ENCODE data around the gene DCD. TPM values are rescaled to one million over a fixed set of nuclear protein-coding genes. Genes with fewer than 3 reads are reported as not detected.
A peak's percentile ranks its signal among the peaks of the same experiment; 100 is the strongest.

The DCD gene
- total RNA-seq, 2 donors from 2014 or later, result not detected

DNA sequence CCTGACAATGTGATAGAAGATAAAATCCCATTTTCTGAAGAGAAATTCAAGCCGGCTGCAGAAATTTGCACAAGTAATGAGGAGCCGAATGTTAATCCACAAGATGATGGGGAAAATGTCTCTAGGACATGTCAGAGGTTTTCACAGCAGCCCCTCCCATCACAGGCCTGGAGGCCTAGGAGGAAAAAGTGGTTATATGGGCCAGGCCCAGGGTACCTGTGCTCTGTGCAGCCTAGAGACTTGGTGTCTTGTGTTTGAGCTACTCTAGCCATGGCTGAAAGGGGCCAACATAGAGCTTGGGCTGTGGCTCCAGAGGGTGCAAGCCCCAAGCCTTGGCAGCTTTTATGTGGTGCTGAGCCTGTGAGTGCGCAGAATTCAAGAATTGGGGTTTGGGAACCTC lies 20.9 kb downstream of the DCD start:
- peaks cover 10 to 13% of the 10 kb centered on the region in 2 donors for H3K36me3 Mint-ChIP-seq

DNA sequence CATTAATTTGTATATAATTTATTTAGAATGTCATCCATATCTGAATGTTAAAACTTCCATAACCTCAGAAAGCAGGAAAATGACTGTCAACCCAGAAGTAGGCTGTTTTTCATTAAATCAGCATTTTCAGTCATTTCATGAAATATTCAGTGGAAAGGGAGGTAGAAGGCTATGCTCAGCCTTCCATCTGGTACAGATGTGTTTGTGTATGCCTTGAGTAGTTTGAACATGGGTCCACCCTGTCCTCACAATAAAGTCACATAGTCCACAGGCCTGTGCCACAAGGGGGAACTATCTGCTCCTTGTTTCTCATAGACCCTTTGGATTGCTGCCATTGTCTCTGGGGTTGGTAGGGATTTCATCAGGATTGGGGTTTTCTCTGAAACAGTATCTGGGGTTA lies 22.6 kb downstream of the DCD start:
- H3K9me3 Mint-ChIP-seq, result peaks cover 4 to 13% of the 10 kb centered on the region in 2 donors
- ATAC-seq, result no peak
- no peak overlapping the region for H3K27ac Mint-ChIP-seq
- peaks cover 10 to 13% of the 10 kb centered on the region in 2 donors for H3K36me3 Mint-ChIP-seq
- no peak for DNase-seq (ENCODE audit: low spot score in 2 of 2)

More for the DNA sequence above, 20.9 kb downstream of the DCD start:
- DNase-seq (ENCODE audit: low spot score in 2 of 2), result no peak
- H3K9me3 Mint-ChIP-seq, result peaks cover 4 to 13% of the 10 kb centered on the region in 2 donors
- ATAC-seq, result no peak
- no peak overlapping the region for H3K27ac Mint-ChIP-seq

DNA sequence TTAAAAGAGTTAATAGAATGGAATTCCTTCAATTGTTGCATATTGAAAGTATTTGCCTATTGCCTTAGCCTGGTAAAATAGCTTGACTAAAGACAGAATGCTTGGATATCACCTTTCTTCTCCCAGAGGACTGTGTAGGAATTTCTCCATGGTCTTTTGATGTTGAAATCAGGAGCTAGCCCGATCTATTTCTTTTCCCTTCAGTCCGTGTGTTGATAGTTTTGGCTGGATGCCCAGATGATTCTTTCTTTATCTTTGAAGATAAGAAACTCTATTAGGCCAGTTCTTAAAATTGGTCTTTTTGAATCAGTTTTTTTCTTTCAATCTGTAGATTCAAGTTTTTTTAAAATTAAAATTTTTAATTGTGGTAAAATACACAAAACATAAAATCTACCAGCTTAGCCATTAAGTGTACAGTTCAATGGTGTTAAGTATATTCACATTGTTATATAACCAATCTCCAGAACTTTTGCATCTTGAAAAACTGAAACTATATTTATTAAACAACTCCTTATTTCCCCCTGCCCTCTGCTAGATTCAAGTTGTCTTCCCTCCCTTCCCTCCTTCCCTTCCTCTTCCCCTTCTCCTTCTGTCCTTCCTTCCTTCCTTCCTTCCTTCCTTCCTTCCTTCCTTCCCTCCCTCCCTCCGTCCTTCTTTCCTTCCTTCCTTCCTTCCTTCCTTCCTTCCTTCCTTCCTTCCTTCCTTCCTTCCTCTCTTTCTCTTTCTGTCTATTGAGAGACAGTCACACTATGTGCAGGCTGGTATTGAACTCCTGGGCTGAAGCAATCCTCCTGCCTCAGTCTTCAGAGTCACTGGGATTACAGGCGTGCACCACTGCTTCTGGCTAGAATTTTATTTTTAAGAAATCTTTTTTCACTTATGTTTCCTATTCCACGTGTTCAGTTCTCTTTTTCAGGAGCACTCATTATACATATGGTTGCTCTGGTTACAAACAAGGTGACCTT lies 23.6 kb downstream of the DCD start:
- peaks cover 10 to 13% of the 10 kb centered on the region in 2 donors for H3K36me3 Mint-ChIP-seq
- ATAC-seq, result no peak
- peaks cover 4 to 13% of the 10 kb centered on the region in 2 donors for H3K9me3 Mint-ChIP-seq

DNA sequence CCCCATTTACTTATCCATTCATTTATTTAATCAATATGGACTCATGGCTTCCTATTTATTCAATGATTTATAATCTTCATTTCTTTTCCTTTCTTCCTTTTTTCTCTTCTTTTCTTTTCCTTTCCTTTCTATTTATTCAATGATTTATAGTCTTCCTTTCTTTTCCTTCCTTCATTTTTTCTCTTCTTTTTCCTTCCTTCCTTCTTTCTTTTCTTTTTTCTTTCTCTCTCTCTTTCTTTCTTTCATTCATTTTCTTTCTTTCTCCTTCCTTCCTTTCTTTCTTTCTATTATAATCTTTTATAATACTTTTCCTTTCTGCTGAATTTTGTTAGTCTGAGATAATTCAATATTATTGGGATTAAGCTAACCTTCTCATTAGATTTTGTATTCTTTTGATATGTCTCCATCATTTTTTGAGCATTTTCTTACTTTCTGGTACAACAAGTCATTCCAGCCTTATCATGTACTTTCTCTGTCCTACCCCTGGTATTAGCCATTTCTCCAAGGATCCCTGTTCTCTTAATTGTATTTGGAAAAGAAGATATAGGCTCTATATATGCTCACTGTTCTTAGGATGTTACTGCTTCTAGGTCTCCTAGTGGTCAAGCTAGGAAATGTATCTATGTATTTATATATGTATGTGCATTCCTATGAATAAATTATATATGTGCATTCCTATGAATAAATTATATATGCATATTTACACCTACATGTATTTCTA lies 25.5 kb downstream of the DCD start:
- H3K9me3 Mint-ChIP-seq, result peaks cover under 1 to 8% of the 10 kb centered on the region in 2 donors
- no peak for DNase-seq (ENCODE audit: low spot score in 2 of 2)
- peaks cover 9 to 10% of the 10 kb centered on the region in 2 donors for H3K36me3 Mint-ChIP-seq
- no peak for ATAC-seq
- H3K27ac Mint-ChIP-seq, result no peak overlapping the region

More for the DNA sequence above, 23.6 kb downstream of the DCD start:
- DNase-seq (ENCODE audit: low spot score in 2 of 2), result no peak
- no peak overlapping the region for H3K27ac Mint-ChIP-seq

DNA sequence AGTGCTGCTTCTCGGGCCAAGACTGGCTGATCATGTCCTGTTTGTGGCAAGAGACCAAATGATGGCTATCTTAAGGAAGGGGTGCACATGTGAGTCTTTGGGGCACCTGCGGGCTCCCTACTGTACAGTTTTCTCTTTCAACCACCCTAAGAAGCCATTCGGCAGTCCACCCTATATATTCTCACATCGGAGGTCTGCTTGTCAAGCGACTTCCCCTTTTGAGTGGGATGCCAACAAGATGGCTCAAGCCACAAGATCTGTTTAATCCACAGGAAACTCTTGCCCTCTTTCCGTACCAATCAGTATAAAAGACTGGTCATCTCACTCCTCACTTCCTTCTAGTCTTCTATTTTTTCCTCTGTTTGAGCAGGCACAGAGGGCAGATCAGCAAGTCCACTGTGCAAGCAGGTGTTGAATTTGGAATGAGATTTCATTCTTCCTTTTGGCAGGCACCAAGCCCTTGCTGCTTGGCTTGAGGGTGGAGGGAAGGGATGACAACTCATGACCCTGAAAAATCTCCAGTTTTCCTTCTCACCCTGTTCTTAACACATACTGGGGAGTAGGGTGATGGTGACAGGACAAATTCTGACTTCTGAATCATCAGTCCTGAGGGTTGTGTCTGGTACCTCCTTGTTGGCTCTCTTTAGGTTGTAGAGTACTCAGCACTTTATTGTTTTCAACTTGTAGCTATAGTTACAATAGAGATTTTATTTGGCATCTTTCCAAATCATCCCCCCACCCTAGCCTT lies 31.1 kb downstream of the DCD start:
- Mint-ChIP-seq H3K27ac (no peak overlapping the region), H3K36me3 (no peaks in the 10 kb centered on the region), H3K9me3 (no peaks in the 10 kb centered on the region)
- DNase-seq (ENCODE audit: low spot score in 2 of 2) (no peak), ATAC-seq (no peak)

DNA sequence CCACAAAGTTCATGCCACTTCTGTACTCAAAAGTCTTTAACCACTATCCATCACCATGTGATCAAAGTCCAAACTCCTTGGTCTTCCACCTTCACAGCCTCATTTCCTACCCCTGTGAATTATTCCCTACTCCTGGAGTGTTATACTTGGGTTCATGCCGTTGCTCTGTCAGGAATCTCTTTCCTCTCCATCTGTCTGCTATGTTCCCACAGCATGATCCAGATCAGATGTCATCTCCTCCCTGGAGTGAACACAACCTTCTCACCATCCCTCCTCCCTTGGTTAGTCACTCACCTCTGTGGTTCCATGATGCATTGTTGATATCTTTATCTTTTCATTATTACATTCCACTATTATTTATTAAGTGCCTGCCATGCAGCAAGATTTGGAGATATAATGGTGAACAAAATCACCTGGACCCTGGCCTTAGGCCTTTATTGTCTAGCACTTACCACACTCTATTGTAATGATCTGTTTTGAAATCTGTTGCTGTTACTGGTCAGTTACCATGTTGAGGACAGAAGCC lies 35.9 kb downstream of the DCD start:
- H3K36me3 Mint-ChIP-seq, result no peaks in the 10 kb centered on the region
- no peaks in the 10 kb centered on the region for H3K9me3 Mint-ChIP-seq
- DNase-seq (ENCODE audit: low spot score in 2 of 2), result no peak
- H3K27ac Mint-ChIP-seq, result no peak overlapping the region
- no peak for ATAC-seq

DNA sequence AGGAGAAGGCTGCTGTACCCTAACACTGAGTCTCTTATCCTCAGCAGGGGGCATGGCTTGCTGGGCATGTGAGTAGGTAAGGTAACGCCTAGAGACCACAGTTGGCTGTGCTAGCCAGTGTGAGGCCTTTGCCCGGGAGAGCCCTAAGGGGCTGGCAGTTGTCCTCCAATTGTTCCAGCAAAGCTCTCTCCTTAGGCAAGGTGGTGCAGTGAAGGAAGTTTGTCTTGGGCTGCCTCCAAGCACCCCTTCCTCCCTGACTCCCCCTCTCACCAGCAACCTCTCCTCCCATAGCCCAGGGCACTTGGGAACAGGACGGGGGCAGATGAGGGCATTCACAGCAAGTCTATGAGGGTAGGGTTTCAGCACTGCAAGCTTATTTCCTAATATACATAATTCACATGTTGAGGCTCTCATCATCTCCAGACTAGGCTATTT lies 36.4 kb downstream of the DCD start:
- Mint-ChIP-seq H3K27ac (no peak overlapping the region), H3K9me3 (no peaks in the 10 kb centered on the region), H3K36me3 (no peaks in the 10 kb centered on the region)
- ATAC-seq (no peak), DNase-seq (ENCODE audit: low spot score in 2 of 2) (no peak)

DNA sequence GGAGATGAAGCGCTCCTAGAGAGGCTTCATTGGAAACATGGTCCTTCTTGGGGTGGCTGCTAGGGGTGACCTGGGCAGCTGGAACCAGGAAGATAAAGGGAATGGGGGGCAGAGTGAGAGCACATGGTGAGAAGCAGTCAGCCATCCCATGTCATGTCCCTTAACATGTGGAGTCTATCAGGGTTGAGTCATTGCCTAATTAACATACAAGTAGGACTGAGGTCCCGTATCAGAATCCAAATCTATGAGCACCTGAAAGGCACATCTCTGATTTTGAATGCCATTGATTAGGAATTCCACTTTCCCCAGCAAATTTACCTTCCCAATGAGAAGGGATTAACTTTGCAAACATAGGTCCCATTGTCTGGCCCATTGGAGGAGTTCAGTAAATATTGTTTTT lies 39.4 kb downstream of the DCD start:
- no peak for DNase-seq (ENCODE audit: low spot score in 2 of 2)
- Mint-ChIP-seq H3K36me3 (no peaks in the 10 kb centered on the region), H3K27ac (no peak overlapping the region), H3K9me3 (no peaks in the 10 kb centered on the region)
- ATAC-seq, result no peak

DNA sequence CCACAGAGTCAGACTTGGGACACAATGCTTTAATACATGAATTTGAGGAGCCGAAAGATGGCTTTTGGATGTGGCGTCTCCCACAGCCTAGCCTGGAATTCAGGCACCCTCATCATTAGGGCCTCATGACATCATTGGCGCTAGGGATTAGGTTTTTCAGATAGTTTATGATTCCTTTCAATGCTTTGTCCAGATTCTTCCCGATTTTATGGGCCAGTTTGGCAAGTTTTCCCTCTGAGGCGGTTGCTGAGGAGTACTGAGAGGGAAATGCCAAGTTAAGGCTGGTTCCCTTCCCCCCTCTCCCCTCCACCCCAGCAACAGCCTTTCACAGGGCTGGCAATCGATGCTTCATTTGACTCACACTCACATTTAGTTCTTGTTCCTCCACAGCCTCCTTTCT lies 40.0 kb downstream of the DCD start:
- ATAC-seq (no peak), DNase-seq (ENCODE audit: low spot score in 2 of 2) (no peak)
- Mint-ChIP-seq H3K9me3 (no peaks in the 10 kb centered on the region), H3K27ac (no peak overlapping the region), H3K36me3 (no peaks in the 10 kb centered on the region)

DNA sequence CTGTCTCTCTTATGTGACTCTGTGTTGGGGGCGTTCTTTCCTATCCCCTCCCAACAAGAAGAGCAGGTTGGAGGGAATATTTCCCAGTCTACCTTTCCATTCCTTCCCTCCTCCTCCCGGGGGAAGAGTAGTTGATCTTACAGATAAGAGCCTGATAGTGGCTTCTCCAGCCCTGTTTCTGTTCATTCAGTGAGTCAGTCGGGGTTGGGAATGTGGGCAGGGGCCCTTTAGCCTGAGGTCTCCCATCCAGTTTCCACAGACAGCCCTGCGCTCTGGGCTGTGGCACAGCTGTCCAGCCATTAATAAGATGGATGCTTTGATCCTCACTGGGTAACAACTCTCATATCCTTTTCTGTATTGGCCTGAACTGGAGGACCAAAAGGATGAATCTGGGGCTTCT lies 41.6 kb downstream of the DCD start:
- H3K27ac Mint-ChIP-seq, result no peak overlapping the region
- H3K9me3 Mint-ChIP-seq, result no peaks in the 10 kb centered on the region
- no peaks in the 10 kb centered on the region for H3K36me3 Mint-ChIP-seq
- ATAC-seq, result no peak
- no peak for DNase-seq (ENCODE audit: low spot score in 2 of 2)

DNA sequence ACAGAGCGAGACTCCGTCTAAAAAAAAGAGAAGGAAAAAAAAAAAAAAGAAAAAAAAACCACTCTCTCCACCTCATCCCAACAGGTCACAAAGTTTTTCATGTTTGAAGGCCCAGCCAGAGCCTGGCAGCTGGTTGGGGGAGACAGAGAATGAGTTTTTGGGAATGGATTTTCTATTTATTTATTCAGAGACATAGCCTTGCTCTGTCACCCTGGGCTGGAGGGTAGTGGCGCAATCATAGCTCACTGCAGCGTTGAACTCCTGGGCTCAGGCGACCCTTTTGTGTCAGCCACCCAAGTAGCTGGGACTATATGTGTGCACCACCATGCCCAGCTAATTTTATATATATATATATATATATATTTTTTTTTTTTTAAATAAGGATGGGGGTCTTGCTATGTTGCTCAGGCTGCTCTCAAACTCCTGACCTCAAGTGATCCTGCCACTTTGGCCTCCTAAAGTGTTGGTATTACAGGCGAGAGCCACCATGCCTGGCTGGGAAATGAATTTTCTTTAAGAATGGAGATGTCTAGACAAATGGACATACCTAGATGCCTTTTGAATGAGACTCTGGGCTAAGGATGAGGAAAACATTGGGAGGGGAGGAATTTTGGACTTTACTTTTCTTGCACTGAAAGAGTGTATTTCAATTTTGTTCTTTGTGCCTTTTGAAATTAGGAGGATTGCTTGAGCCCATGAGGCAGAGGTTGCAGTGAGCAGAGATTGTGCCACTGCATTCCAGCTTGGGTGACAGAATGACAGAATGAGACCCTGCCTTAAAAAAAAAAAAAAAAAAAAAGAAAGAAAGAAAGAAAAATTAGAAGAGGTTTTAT lies 42.8 kb downstream of the DCD start:
- ATAC-seq (no peak), DNase-seq (ENCODE audit: low spot score in 2 of 2) (no peak)
- Mint-ChIP-seq H3K36me3 (no peaks in the 10 kb centered on the region), H3K9me3 (no peaks in the 10 kb centered on the region), H3K27ac (no peak overlapping the region)

DNA sequence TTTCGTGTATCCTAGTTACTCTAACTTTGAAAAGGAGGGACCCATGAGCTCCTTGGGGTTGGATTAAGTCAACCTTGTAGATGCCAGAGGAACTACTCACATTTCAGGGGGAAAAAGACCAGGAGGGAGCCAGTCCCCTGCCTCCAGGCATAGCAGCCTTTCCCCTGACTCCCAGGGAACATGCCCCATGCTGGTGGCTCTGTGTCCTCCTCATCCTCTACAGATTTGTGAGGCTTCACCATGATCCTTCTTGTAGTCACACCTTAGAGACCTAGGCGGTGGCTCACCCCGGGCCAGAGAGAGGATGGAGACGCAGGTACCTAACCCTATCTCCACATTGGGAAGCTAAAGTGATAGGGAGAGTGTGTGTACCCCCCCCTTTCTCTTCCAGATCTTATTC lies 43.7 kb downstream of the DCD start:
- no peaks in the 10 kb centered on the region for H3K9me3 Mint-ChIP-seq
- no peak for DNase-seq (ENCODE audit: low spot score in 2 of 2)

DNA sequence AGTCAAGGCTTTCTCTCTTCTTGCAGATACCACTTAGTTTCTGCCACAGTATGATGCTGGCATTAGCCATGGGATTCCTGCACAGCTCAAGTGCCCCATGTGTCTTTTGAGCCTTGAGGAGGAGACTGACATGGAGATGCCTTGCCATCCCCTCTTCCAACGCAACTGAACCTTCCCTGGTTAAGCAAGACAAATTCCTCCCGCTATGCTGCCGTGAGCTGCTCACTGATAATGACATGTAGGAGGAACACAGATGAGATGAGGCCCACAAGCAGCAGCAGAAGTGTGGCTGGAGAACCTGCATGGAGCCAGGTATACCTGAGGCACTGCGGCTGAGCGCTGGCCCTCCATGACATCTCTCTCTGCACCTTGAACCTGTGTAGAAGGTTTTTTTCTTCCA lies 44.3 kb downstream of the DCD start:
- H3K9me3 Mint-ChIP-seq, result no peaks in the 10 kb centered on the region
- no peak overlapping the region for H3K27ac Mint-ChIP-seq
- DNase-seq (ENCODE audit: low spot score in 2 of 2) (no peak), ATAC-seq (no peak)
- no peaks in the 10 kb centered on the region for H3K36me3 Mint-ChIP-seq

More for the DNA sequence above, 43.7 kb downstream of the DCD start:
- ATAC-seq, result no peak
- no peaks in the 10 kb centered on the region for H3K36me3 Mint-ChIP-seq
- H3K27ac Mint-ChIP-seq, result no peak overlapping the region

DNA sequence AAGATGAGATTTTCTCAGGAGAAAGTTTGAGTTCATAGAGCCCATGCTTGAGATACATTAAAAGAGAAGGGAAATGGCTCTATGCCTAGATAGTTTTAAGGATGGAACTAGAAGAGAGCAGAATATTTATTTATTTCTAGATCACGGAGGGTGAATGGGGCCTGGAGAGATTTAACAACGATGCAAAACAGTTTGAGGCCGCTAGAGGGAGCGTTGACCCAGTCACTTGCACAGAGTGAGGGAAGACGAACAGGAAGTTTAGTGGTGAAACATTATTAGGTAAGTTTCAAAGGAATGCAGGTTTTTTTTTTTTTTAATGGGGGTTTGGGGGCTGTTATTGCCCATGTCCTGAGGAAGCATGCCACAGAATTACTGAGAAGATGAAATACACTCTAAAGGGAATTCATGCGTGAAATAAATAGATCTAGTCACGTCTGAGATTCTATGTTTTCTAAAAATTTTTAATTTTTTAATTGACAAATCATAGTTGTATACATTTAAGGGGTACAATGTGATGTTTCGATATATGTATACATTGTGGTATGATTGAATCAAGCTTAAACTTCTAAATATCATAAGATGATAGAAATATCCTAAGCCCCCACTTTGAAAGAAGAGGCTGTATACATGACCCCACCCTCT lies 44.9 kb downstream of the DCD start:
- no peaks in the 10 kb centered on the region for H3K9me3 Mint-ChIP-seq
- ATAC-seq (peak; percentile 88 to 92), DNase-seq (ENCODE audit: low spot score in 2 of 2) (peak in 1 of 2 donors; percentile 61)
- no peak overlapping the region for H3K27ac Mint-ChIP-seq
- no peaks in the 10 kb centered on the region for H3K36me3 Mint-ChIP-seq

DNA sequence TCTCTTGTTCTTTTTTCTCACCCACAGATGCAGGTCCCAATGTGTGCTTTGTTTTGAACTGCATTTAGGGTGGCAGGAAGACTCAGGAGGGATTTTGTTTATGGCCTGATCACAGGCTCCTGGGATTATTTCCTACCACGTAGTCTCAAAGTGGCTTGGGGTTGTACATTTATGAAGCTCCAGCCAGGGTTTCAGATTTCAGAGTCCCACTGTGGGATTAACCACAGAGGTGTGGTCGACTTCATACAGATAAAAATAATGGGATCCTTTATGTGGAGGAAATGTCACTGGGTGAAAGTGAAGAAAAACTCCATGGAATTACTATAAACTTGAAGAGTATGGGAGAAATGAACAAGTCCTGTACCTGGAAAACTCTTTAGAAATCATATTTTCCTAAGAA lies 45.5 kb downstream of the DCD start:
- Mint-ChIP-seq H3K9me3 (no peaks in the 10 kb centered on the region), H3K27ac (no peak overlapping the region), H3K36me3 (no peaks in the 10 kb centered on the region)
- no peak for ATAC-seq
- no peak for DNase-seq (ENCODE audit: low spot score in 2 of 2)

Measured in activated naive CD4-positive, alpha-beta T cell treated with anti-CD3 and anti-CD28 coated beads, Interleukin-2, amount 50 U/mL, for 72 hours (primary cell).